ENCODE measurements around the gene CFAP46. TPM values are rescaled to one million over a fixed set of nuclear protein-coding genes. Genes with fewer than 3 reads are reported as not detected.

CFAP46 gene
- total and polyA plus RNA-seq, 10 of the 15 experiments (the other 5 are each of a cell fraction or from before 2014, with no cell fraction given) = 0.01 to 0.18 (median 0.03) TPM; not detected in 7

GRCh38 chr10:132856869-132857524 is 85.4 kb downstream of the CFAP46 start (continued):
- no peak for TF ChIP-seq SUZ12 (IDR thresholded peaks at IDR 0.05; ENCODE audit: unreplicated experiment)
- TF ChIP-seq REST (IDR thresholded peaks at IDR 0.05; ENCODE audit: low read depth, low read length) = no peak
- TF ChIP-seq FOXM1 (IDR thresholded peaks at IDR 0.05; ENCODE audit: low read depth, low read length) = no peak

- 49% methylated on average over 7 of the region's 7 CpGs for WGBS (ENCODE audit: insufficient coverage, insufficient replicate concordance, low lambda C conversion rate, missing lambda C conversion rate)
- BruUV-seq (replicated peaks) = no TSS peak
- SMC1A ChIA-PET (ENCODE audit: uncharacterized antibody, unreplicated experiment) = no interaction called here
- TF ChIP-seq HSF1 (IDR thresholded peaks at IDR 0.05; ENCODE audit: low read depth, low read length) = no peak
- no peak for TF ChIP-seq REST (IDR thresholded peaks at IDR 0.05; ENCODE audit: low read depth, low read length)
- no peak for TF ChIP-seq MTA3 (IDR thresholded peaks at IDR 0.05; ENCODE audit: borderline replicate concordance, low read length)
- TF ChIP-seq POLR2A (IDR thresholded peaks at IDR 0.05; ENCODE audit: low read depth, low read length) = no peak
- no peak for TF ChIP-seq ATF7 (IDR thresholded peaks at IDR 0.05; ENCODE audit: low read depth)
- no peak for TF ChIP-seq ZBED1 (IDR thresholded peaks at IDR 0.05; ENCODE audit: borderline replicate concordance)
- no peak for TF ChIP-seq MLLT1 (IDR thresholded peaks at IDR 0.05)
- TF ChIP-seq ZZZ3 (IDR thresholded peaks at IDR 0.05; ENCODE audit: control insufficient read depth, insufficient read length, low read depth) = no peak
- TF ChIP-seq KLF5 (IDR thresholded peaks at IDR 0.05; ENCODE audit: partially characterized antibody) = no peak
- TF ChIP-seq EED (IDR thresholded peaks at IDR 0.05; ENCODE audit: low read depth) = no peak
These were observed 86.5 kb downstream of the CFAP46 start for GRCh38 chr10:132855889-132856288.

More at GRCh38 chr10:132855889-132856288, 86.5 kb downstream of the CFAP46 start:
- Histone ChIP-seq H3K79me2 (ENCODE audit: control insufficient read depth, insufficient read depth, low read length) (no peaks in the 10 kb centered on the region), H3K9ac (ENCODE audit: control insufficient read depth, insufficient read depth, low read length) (no peak overlapping the region), H3K4me3 (no peak overlapping the region), H2AFZ (ENCODE audit: control insufficient read depth, low read depth, low read length) (no peak overlapping the region), H3K9me3 (replicated peaks; ENCODE audit: control insufficient read depth, insufficient read depth, low read length) (no peaks in the 10 kb centered on the region), H3K27me3 (replicated peaks in 1 of 2; ENCODE audit: control insufficient read depth in 2 of 2, insufficient read depth in 2 of 2, low read length in 1 of 2) (no peaks in the 10 kb centered on the region), H3K27ac (ENCODE audit: control insufficient read depth, insufficient read depth) (no peak overlapping the region), H4K20me1 (ENCODE audit: control insufficient read depth, insufficient read depth) (no peaks in the 10 kb centered on the region), H3K36me3 (ENCODE audit: control insufficient read depth in 2 of 2, insufficient read depth in 2 of 2, low read length in 1 of 2) (no peaks in the 10 kb centered on the region), H3K4me1 (ENCODE audit: control insufficient read depth, insufficient read depth, low read length) (no peaks in the 10 kb centered on the region), H3K4me2 (ENCODE audit: control insufficient read depth, insufficient read depth) (no peak overlapping the region)
- FAIRE-seq (no peak), DNase-seq (ENCODE audit: low read depth, low spot score) (no peak), ATAC-seq (no peak)
- CTCF ChIA-PET = no interaction called here
- intact Hi-C loops (cut with micrococcal nuclease; ENCODE audit: unreplicated experiment) (no loop called here), in situ Hi-C loops (cut with MboI) (no loop called here)
- POLR2A ChIA-PET = no interaction called here
- RAD21 ChIA-PET (ENCODE audit: unreplicated experiment) = no interaction called here
